Measurements from ENCODE around the gene SLC6A2. TPM values are rescaled to one million over a fixed set of nuclear protein-coding genes. Genes with fewer than 3 reads are reported as not detected.

SLC6A2 gene
- total and polyA plus RNA-seq, 12 donors = 0.26 to 32.8 (median 8.6) TPM

GRCh38 chr16:55666012-55666411 is 10.2 kb downstream of the SLC6A2 start:
- no peak for DNase-seq
- H3K27ac ChIP-seq = no peak overlapping the region
- TF ChIP-seq POLR2A (IDR thresholded peaks at IDR 0.05) (no peak), CTCF (IDR thresholded peaks at IDR 0.05) (no peak)
- H3K36me3 ChIP-seq (replicated peaks in 1 of 2) = no peaks in the 10 kb centered on the region
- H3K4me1 ChIP-seq (replicated peaks in 1 of 2) = peaks cover 0 to 5% of the 10 kb centered on the region in 2 donors
- no peaks in the 10 kb centered on the region for H3K27me3 ChIP-seq
- intact Hi-C loops (cut with DNase I) = no loop called here
- H3K4me3 ChIP-seq = no peak overlapping the region
- 70 to 82% (median 80%) methylated on average over 2 of the region's 2 CpGs for WGBS, 4 donors
- H3K9me3 ChIP-seq (replicated peaks in 1 of 3) = no peaks in the 10 kb centered on the region

GRCh38 chr16:55667753-55668152 is 12.0 kb downstream of the SLC6A2 start:
- intact Hi-C loops (cut with DNase I) = no loop called here
- no peak overlapping the region for H3K4me3 ChIP-seq
- H3K9me3 ChIP-seq (replicated peaks in 1 of 3) = no peaks in the 10 kb centered on the region
- no peaks in the 10 kb centered on the region for H3K36me3 ChIP-seq (replicated peaks in 1 of 2)
- peaks cover 7 to 10% of the 10 kb centered on the region in 2 donors for H3K4me1 ChIP-seq (replicated peaks in 1 of 2)
- WGBS, 4 donors = 33 to 100% (median 78%) methylated on average over 1 of the region's 1 CpG
- H3K27me3 ChIP-seq = no peaks in the 10 kb centered on the region
- H3K27ac ChIP-seq = no peak overlapping the region
- TF ChIP-seq POLR2A (IDR thresholded peaks at IDR 0.05) = no peak
- TF ChIP-seq CTCF (IDR thresholded peaks at IDR 0.05) = no peak
- no peak for DNase-seq

GRCh38 chr16:55668340-55669281 is 12.8 kb downstream of the SLC6A2 start:
- Histone ChIP-seq H3K27me3 (no peaks in the 10 kb centered on the region), H3K4me1 (replicated peaks in 1 of 2) (peaks cover 10 to 11% of the 10 kb centered on the region in 2 donors), H3K27ac (no peak overlapping the region), H3K4me3 (no peak overlapping the region), H3K36me3 (replicated peaks in 1 of 2) (no peaks in the 10 kb centered on the region), H3K9me3 (replicated peaks in 1 of 3) (no peaks in the 10 kb centered on the region)
- TF ChIP-seq POLR2A (IDR thresholded peaks at IDR 0.05) (no peak), CTCF (IDR thresholded peaks at IDR 0.05) (no peak)
- intact Hi-C loops (cut with DNase I) = no loop called here
- WGBS, 4 donors = 56 to 71% (median 66%) methylated on average over 7 to 9 of the region's 9 CpGs
- peak in 5 of 7 donors; percentile 24 to 70 (median 48) for DNase-seq

- no peaks in the 10 kb centered on the region for H3K9me3 ChIP-seq (replicated peaks in 1 of 3)
- no peak overlapping the region for H3K4me3 ChIP-seq
- no peaks in the 10 kb centered on the region for H3K27me3 ChIP-seq
- no peak overlapping the region for H3K27ac ChIP-seq
- TF ChIP-seq POLR2A (IDR thresholded peaks at IDR 0.05) = no peak
- TF ChIP-seq CTCF (IDR thresholded peaks at IDR 0.05) = no peak
- 88 to 95% (median 93%) methylated on average over 19 to 26 of the region's 26 CpGs for WGBS, 4 donors
- no peak for DNase-seq
- no peaks in the 10 kb centered on the region for H3K36me3 ChIP-seq (replicated peaks in 1 of 2)
- peaks cover 10 to 11% of the 10 kb centered on the region in 2 donors for H3K4me1 ChIP-seq (replicated peaks in 1 of 2)
- intact Hi-C loops (cut with DNase I) = no loop called here
These were observed 15.6 kb downstream of the SLC6A2 start for GRCh38 chr16:55671206-55671973.

All from adrenal gland (tissue), 12 donors.